HepG2 (cell line): ENCODE data around the gene KRT77. TPM values are rescaled to one million over a fixed set of nuclear protein-coding genes. Genes with fewer than 3 reads are reported as not detected.

Experiments
- ATAC-seq: fragments of 200-7000 bp; cut with Tn5 transposase; 3 replicates; pipeline ENCODE4 v1.9.1; 2020; ENCODE audit warnings: mild to moderate bottlenecking, moderate library complexity
- BruUV-seq: library from RNA; stranded (reverse); fragments of 400-500 nt; replicated peaks from 2 replicates; lab custom pipeline; 2021; lab: Mats Ljungman, UMichigan
- CTCF ChIA-PET: fragments of 300-600 bp; formaldehyde crosslinking; extraction: SDS; loops from one replicate; lab custom pipeline; 2021; ENCODE audit warnings: low total read pairs, inconsistent platforms, low intra/inter-chr PET ratio; lab: Yijun Ruan, JAX
- POLR2A ChIA-PET: fragments of 350-600 bp; sonication (Branson Sonifier 250); formaldehyde crosslinking; loops from one replicate; lab custom pipeline; 2020; ENCODE audit warnings: antibody characterized with exemption, inconsistent platforms; lab: Yijun Ruan, JAX
- DNase-seq: peaks from one replicate; pipeline ENCODE4 v3.0.0-alpha.2; 2015; ENCODE audit warnings: low spot score
- FAIRE-seq: peaks from 3 replicates; lab custom pipeline; 2011; peaks lifted over from hg19 to GRCh38; lab: Jason Lieb, UNC
- H2AFZ ChIP-seq: one replicate; pipeline ENCODE4 v1.6.1; 2011; ENCODE audit warnings: low read length, inconsistent platforms
- H3K27ac ChIP-seq: fragments of 300-600 bp; 3 replicates; pipeline ENCODE4 v1.8.0; 2011; ENCODE audit warnings: mixed run types, mild to moderate bottlenecking, mixed read lengths, low read length, inconsistent platforms; ENCODE audit not compliant: insufficient read depth; ENCODE audit errors: extremely low read length
- H3K27me3 ChIP-seq, 2 experiments: fragments of 200-600 bp in 1 of 2; 2 replicates in 1 of 2; 3 replicates in 1 of 2; pipeline versions ENCODE4 v1.6.0 to v1.8.0; 2011; ENCODE audit warnings: low read length in 2 of 2, mild to moderate bottlenecking in 2 of 2, moderate library complexity in 2 of 2, inconsistent platforms in 1 of 2; ENCODE audit not compliant: insufficient read depth in 2 of 2, control insufficient read depth in 1 of 2
- H3K36me3 ChIP-seq, 2 experiments: fragments of 200-600 bp in 1 of 2; replicated peaks in 1 of 2; 2 replicates in 1 of 2; 3 replicates in 1 of 2; pipeline versions ENCODE4 v1.5.1 to v1.8.0; 2011; ENCODE audit warnings: low read length in 2 of 2, inconsistent platforms in 1 of 2; ENCODE audit not compliant: insufficient read depth in 2 of 2, control insufficient read depth in 1 of 2
- H3K4me1 ChIP-seq: 2 replicates; pipeline ENCODE4 v1.5.1; 2012; ENCODE audit warnings: low read length, inconsistent platforms; ENCODE audit not compliant: insufficient read depth
- H3K4me2 ChIP-seq: 2 replicates; pipeline ENCODE4 v1.6.0; 2011; ENCODE audit warnings: low read depth, low read length, inconsistent platforms
- H3K4me3 ChIP-seq, 3 experiments: fragments of 200-600 bp in 1 of 3; sonication (generic), shearing (Covaris generic) in 1 of 3; replicated peaks in 1 of 3; 2 replicates each; pipeline ENCODE4 v1.5.1; 2011 to 2016; ENCODE audit warnings: low read length in 3 of 3, inconsistent platforms in 2 of 3, low read depth in 2 of 3, mild to moderate bottlenecking in 2 of 3, control low read depth in 1 of 3, mixed read lengths in 1 of 3; ENCODE audit not compliant: insufficient read depth in 1 of 3
- H3K79me2 ChIP-seq: one replicate; pipeline ENCODE4 v1.6.1; 2011; ENCODE audit warnings: low read length, inconsistent platforms; ENCODE audit not compliant: insufficient read depth
- H3K9ac ChIP-seq: 2 replicates; pipeline ENCODE4 v1.6.0; 2011; ENCODE audit warnings: mild to moderate bottlenecking, low read depth, low read length, inconsistent platforms; ENCODE audit not compliant: insufficient read depth
- H3K9me3 ChIP-seq: 2 replicates; pipeline ENCODE4 v1.5.1; 2012; ENCODE audit warnings: mild to moderate bottlenecking, low read length
- H4K20me1 ChIP-seq: 2 replicates; pipeline ENCODE4 v1.6.0; 2011; ENCODE audit warnings: inconsistent platforms, mild to moderate bottlenecking, low read length, moderate library complexity; ENCODE audit not compliant: insufficient read depth
- FOXP1 ChIP-seq, 2 experiments: fragments of 450-650 bp in 1 of 2; IDR thresholded peaks; 2 replicates each; pipeline ENCODE4 v1.6.1; 2017 to 2018; ENCODE audit warnings: antibody characterized with exemption in 1 of 2
- ZNF616 ChIP-seq: sonication (generic); formaldehyde crosslinking; IDR thresholded peaks from 2 replicates; pipeline ENCODE4 v1.5.0; 2020; ENCODE audit warnings: low read depth, mild to moderate bottlenecking, missing genetic modification reagents
- WGBS: methylation state at CpG from one replicate; pipeline ENCODE4 v1.1.6; 2017; ENCODE audit warnings: low lambda C conversion rate; 5-methylcytosine and 5-hydroxymethylcytosine counted together
- in situ Hi-C: cut with HindIII; loops from 2 replicates; pipeline ENCODE4 v1.10.0; 2017; ENCODE audit warnings: low pct_unique_long_range_greater_than_20kb; ENCODE audit not compliant: extremely low pct_ligation_motif_present
- intact Hi-C: fragments of 100-400 bp; cut with micrococcal nuclease; formaldehyde crosslinking; loops from one replicate; pipeline ENCODE4 v1.10.0; 2022; ENCODE audit not compliant: unreplicated experiment
- polyA plus RNA-seq, 8 experiments: library from polyadenylated mRNA; depleted of rRNA in 3 of 8; stranded (reverse) in 7 of 8; unstranded in 1 of 8; fragments of >200 nt; fragmentation: Illumina TruSeq in 4 of 8; extraction: Trizol in 4 of 8; gene quantifications; 2 replicates each; pipeline versions ENCODE4 v1.2.1 to v1.2.3, GENCODE V29; 2011 to 2016; ENCODE audit warnings: low read depth in 4 of 8, missing spikeins in 1 of 8, mixed read lengths in 1 of 8; ENCODE audit not compliant: insufficient read depth in 1 of 8
- total RNA-seq, 5 experiments: library from RNA; depleted of rRNA; stranded (reverse); fragments of >200 nt; fragmentation: Illumina TruSeq; extraction: Trizol; gene quantifications; 2 replicates each; pipeline ENCODE4 v1.2.3, GENCODE V29; 2016; ENCODE audit warnings: low read depth in 1 of 5
- TF ChIP-seq, protein P1 (sequence below): fragments of 450-650 bp; IDR thresholded peaks from 2 replicates; pipeline ENCODE4 v1.6.1; 2016
- TF ChIP-seq, protein P2 (sequence below): sonication (generic); formaldehyde crosslinking; IDR thresholded peaks from 2 replicates; pipeline ENCODE4 v1.4.0; 2020; ENCODE audit warnings: mild to moderate bottlenecking, missing genetic modification reagents

The KRT77 gene
- total and polyA plus RNA-seq, 2 of the 13 experiments (the other 11 are each of a cell fraction or from before 2014, with no cell fraction given), result not detected

DNA sequence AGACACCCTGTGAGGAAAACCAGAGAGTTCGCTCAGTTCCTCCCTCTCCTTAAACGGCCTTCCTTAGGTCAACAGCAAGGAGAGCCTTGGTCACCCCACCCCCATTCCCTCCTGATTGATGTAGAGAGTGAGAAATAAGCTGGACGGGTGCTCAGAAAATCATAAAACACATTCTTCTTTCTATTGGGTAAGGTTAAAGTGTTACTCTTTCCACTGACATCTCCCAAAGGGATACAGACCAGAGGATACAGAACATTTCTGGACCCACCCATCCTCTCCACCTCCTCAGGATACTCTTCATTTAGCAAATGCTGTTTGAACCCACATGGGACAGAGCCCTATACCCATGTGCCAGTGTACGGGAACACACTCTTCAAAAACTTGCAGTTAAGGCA lies 11.6 kb upstream of the KRT77 start:
- ATAC-seq (no peak; the same call in 2 of the 3 replicates), FAIRE-seq (no peak), DNase-seq (no peak)
- Histone ChIP-seq H3K9ac (no peak overlapping the region), H3K4me3 (no peak overlapping the region), H3K27ac (no peak overlapping the region), H4K20me1 (no peaks in the 10 kb centered on the region), H3K4me2 (no peak overlapping the region), H3K79me2 (no peaks in the 10 kb centered on the region), H3K9me3 (no peaks in the 10 kb centered on the region), H3K4me1 (no peaks in the 10 kb centered on the region), H2AFZ (no peak overlapping the region), H3K36me3 (no peaks in the 10 kb centered on the region), H3K27me3 (peaks cover 1 to 46% of the 10 kb centered on the region in 2 experiments; a peak in 4 of 5 replicates)
- ChIA-PET POLR2A (no interaction called here), CTCF (interaction anchor here (0.9 to 1.3 kb wide), 2 partner anchors 151 to 165 kb away, joined by 4 to 9 read pairs; no protein-coding TSS in a partner anchor)
- TF ChIP-seq FOXP1 (IDR thresholded peaks at IDR 0.05), result no peak
- no peak for TF ChIP-seq FOXP1 (CRISPR knock-in tag; IDR thresholded peaks at IDR 0.05)
- TF ChIP-seq ZNF616 (CRISPR knock-in tag), result no peak
- TF ChIP-seq, protein P1, sequence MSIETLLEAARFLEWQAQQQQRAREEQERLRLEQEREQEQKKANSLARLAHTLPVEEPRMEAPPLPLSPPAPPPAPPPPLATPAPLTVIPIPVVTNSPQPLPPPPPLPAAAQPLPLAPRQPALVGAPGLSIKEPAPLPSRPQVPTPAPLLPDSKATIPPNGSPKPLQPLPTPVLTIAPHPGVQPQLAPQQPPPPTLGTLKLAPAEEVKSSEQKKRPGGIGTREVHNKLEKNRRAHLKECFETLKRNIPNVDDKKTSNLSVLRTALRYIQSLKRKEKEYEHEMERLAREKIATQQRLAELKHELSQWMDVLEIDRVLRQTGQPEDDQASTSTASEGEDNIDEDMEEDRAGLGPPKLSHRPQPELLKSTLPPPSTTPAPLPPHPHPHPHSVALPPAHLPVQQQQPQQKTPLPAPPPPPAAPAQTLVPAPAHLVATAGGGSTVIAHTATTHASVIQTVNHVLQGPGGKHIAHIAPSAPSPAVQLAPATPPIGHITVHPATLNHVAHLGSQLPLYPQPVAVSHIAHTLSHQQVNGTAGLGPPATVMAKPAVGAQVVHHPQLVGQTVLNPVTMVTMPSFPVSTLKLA, result 0 out of 2 replicates have a peak, but pooled peaks have one; percentile 17
- TF ChIP-seq, protein P2, sequence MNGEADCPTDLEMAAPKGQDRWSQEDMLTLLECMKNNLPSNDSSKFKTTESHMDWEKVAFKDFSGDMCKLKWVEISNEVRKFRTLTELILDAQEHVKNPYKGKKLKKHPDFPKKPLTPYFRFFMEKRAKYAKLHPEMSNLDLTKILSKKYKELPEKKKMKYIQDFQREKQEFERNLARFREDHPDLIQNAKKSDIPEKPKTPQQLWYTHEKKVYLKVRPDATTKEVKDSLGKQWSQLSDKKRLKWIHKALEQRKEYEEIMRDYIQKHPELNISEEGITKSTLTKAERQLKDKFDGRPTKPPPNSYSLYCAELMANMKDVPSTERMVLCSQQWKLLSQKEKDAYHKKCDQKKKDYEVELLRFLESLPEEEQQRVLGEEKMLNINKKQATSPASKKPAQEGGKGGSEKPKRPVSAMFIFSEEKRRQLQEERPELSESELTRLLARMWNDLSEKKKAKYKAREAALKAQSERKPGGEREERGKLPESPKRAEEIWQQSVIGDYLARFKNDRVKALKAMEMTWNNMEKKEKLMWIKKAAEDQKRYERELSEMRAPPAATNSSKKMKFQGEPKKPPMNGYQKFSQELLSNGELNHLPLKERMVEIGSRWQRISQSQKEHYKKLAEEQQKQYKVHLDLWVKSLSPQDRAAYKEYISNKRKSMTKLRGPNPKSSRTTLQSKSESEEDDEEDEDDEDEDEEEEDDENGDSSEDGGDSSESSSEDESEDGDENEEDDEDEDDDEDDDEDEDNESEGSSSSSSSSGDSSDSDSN (CRISPR knock-in tag), result no peak
- BruUV-seq, result no TSS peak
- 39% methylated on average over 4 of the region's 4 CpGs for WGBS
- in situ Hi-C loops (loop anchor here (10.0 kb wide), 1 partner anchor 150 kb away; no protein-coding TSS in a partner anchor), intact Hi-C loops (loop anchor here (1.0 kb wide), 1 partner anchor 150 kb away; no protein-coding TSS in a partner anchor)
